NOMO-1 treated with dmso at 0.1 percent for 144 hours (cell line): ENCODE results near the gene APPL1.
A peak's percentile ranks its signal among the peaks of the same experiment; 100 is the strongest.

Experiments used
- DNase-seq: peaks from one replicate; lab custom pipeline; 2025; ENCODE audit not compliant: unreplicated experiment; lab: John Stamatoyannopoulos, UW

Gene APPL1, protein sequence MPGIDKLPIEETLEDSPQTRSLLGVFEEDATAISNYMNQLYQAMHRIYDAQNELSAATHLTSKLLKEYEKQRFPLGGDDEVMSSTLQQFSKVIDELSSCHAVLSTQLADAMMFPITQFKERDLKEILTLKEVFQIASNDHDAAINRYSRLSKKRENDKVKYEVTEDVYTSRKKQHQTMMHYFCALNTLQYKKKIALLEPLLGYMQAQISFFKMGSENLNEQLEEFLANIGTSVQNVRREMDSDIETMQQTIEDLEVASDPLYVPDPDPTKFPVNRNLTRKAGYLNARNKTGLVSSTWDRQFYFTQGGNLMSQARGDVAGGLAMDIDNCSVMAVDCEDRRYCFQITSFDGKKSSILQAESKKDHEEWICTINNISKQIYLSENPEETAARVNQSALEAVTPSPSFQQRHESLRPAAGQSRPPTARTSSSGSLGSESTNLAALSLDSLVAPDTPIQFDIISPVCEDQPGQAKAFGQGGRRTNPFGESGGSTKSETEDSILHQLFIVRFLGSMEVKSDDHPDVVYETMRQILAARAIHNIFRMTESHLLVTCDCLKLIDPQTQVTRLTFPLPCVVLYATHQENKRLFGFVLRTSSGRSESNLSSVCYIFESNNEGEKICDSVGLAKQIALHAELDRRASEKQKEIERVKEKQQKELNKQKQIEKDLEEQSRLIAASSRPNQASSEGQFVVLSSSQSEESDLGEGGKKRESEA

GRCh38 chr3:57227204-57227929, at the start of gene APPL1:
APPL1 (plus strand) TSS chr3:57227729; CDS start chr3:57227884, 155 bp downstream.
- peak; percentile 91 for DNase-seq

GRCh38 chr3:57179580-57180410, 47.7 kb upstream of the APPL1 start:
- DNase-seq: peak; percentile 38

- no peak for DNase-seq
Measured at GRCh38 chr3:57184526-57184925, 43.0 kb upstream of the APPL1 start.

DNA sequence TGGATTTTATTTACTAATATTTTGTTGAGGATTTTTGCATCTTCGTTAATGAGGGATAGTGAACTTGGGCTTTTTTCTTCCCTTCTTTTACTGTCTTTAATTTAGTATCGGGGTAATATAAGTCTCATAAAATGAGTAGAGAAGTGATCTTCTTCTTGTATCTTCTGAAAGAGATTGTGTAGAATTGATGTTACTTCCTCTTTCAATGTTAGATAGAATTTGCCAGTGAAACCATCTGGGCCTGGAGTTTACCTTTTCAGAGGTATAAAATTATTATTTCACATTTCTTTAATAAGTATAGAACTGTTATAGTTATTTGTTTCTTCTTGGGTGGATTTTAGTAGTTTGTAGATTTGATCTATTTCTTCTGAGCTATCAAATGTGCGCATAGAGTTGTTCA, 35.5 kb upstream of the APPL1 start:
- no peak for DNase-seq

DNA sequence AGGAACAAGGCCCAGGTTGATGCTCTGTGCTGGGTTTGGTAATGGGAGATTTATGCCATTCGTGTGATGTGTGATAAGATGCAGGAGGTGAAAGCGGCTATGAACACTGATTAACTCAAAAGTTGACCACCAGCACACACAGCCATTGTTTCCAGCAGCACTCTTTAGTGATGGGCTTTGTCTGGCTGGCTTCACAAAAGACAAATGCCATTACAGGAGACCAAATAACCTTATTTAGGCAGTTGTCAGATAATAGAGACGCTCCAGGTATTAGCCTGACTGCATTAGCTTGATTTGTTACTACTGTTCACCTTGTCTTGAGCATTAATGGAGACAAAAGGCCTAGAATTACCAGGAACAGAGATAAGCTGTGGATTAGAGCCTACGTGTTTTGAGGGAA, 32.9 kb upstream of the APPL1 start:
- no peak for DNase-seq

- DNase-seq: no peak
Measured at GRCh38 chr3:57199895-57200297, 27.6 kb upstream of the APPL1 start, which contains the start of gene HESX1. HESX1 (minus strand) TSS chr3:57199978; CDS start chr3:57199918, 60 bp downstream.

DNA sequence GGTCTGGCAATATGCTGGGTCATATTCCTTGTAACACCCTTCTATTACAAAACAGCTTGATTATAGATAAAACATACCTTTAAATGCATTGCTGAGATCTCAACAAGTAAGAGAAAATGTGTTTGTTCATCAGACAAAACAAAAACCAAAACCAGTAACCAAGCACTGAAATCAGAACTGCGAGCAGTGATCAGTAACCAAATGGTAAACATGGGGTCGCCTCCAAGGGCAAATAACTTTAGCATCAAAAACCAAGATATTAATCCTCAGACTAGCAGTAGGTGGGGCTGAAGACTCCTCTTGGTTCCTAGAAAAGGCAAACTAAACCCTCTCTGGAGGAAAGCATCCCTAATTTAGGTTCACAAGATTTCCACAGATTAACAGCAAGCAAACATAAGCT, 21.1 kb upstream of the APPL1 start:
- DNase-seq: no peak

- no peak for DNase-seq
Measured at GRCh38 chr3:57221883-57222282, 5.6 kb upstream of the APPL1 start.

GRCh38 chr3:57224856-57225255, 2.7 kb upstream of the APPL1 start:
- DNase-seq: no peak

DNA sequence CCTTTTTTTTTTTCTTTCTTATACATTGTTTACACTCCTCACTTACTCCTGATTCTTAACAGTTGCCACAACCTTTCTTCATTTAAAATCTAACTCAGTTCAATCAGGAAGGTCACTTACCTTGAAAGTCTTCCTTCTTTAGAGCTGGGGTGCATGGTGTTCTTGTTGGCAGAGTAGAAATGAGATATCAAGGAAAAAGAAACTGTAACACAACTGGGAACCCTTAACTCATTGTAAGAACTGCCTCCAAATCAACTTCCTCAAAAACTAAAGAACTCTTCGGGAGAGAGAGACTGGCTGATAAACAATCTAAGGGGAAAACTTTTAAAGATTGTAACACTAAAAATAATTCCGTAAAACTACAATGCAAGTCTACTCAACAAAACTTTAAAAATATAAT, 1.4 kb upstream of the APPL1 start:
- DNase-seq: no peak

DNA sequence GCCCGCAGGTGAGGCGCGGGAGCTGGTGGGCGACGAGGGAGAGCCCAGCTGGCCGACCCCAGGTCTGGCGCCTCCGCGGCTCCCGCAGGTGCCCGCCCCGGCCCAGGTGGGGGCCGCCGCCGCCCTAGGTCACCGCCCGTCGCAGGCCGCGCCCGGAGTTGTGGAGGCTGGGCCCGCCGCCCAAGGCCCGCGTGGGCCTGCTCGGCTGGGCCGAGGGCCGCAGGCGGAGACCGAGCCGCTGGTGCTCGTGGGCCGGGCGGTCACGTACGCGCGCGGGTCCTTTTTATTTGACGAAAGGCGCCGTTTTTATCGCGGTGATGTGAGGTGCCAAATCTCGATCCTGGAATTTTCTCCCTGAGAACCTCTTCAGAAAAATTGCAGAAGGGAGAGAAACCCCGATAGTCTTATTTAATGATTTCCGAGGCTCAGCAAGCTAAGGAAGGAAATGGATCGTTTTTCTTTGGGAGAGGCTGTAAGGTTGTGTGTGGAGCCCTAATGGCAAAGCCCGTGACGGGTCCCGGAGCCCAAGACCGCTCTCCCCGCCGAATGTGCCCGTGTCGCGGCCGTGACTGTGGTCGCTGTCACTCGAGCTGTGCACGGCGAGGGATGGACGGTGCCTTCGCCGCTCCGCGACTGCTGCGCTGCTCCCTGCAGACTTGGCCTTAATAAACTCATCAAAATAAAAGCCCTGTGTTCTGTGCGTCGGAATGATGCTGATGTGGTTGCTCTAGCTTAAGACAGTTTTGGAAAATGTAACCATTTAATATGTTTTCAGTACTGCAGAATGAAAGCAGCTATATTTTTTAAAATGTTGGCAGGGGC, 612 bp downstream of the APPL1 start:
- DNase-seq: peak; percentile 22

DNA sequence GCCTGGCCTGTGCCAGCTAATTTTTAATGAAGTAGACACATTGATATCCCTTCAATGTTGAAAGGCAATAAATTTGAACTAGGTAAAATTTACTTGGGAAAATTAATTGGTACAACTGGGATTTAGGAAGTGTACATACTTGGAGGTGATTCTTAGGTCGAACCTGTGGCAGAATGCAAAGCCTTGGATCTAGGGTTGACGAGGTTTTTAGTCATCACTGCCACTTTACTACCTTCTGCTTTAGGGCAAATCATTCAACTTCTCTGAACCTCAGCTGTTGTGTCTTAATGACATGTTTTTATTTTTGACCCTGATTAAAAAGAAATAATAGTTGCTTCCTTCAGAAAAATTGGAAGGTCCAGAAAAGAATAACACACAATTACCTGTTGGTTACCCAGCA, 2.5 kb downstream of the APPL1 start:
- no peak for DNase-seq

DNA sequence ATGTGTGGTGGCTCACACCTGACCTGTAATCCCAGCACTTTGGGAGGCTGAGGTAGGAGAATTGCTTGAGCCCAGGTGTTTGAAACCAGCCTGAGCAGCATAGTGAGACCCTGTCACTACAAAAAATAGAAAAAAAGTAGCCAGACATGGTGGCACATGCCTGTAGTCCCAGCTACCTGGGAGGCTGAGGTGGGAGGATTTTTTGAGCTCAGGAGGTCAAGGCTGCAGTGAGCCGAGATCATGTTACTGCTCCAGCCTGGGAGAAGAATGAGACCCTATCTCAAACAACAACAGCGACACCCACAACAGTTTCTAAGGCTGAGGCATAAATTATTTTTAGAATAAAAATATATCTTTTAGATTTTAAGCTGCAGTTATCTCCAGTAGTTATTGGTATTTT, 6.3 kb downstream of the APPL1 start:
- DNase-seq: no peak

DNA sequence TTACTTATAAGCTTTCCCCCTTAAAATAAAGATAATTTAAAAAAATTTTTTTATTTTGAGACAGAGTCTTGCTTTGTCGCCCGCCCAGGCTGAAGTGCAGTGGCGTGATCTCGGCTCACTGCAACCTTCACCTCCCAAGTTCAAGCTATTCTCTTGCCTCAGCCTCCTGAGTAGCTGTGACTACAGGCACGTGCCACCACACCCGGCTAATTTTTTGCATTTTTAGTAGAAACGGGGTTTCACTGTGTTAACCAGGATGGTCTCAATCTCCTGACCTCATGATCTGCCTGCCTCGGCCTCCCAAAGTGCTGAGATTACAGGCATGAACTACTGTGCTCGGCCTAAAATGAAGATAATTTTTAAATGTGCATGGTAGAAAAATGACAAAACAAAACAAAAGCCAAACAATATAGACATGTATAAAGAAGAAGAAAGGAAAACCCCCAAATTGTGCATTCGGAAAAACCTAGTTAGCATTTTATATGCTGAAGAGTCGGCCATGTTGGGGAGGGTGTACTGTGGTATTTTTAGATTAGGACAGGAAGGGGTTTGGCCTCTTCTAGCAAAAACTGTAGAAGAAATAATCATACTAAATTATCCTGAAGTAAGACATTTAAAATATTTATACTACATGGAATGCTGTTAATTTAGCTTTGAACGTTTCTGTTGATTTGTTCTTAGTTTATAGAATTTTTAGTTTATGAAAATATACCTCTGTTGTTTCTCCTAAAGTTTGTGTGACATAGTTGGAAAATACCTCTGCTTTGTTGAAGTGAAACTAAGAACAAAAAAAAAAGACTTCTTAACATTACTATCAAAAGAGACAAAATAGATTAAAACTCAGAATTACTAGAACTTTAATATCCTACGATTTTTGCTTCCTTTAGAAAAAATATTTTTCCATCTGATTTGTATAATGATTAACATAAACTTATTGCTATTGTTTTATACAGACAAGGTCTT, 7.4 kb downstream of the APPL1 start:
- DNase-seq: no peak

- no peak for DNase-seq
Measured at GRCh38 chr3:57244946-57245345, 17.4 kb downstream of the APPL1 start.

GRCh38 chr3:57252404-57252803, 24.9 kb downstream of the APPL1 start:
- no peak for DNase-seq

DNA sequence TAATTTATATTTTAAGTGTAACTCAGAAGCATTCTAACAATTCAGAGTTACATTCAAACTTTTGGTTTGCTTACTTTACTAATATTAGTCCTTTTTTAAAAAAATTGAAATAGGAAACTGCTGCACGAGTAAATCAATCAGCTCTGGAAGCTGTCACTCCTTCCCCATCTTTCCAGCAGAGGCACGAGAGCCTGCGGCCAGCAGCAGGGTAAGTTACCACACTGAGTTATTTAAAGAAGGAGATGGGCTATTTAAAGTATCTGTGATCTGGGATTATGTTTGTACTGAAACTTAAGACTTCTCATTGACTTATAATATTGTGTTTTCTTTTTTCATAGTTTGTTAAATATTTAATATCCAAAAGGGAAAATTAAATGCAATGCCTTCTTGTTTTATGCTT, 29.3 kb downstream of the APPL1 start:
- no peak for DNase-seq

- DNase-seq: no peak
Measured at GRCh38 chr3:57257678-57258077, 30.1 kb downstream of the APPL1 start.

GRCh38 chr3:57261119-57261518, 33.6 kb downstream of the APPL1 start:
- DNase-seq: no peak
